Activated naive CD8-positive, alpha-beta T cell treated with anti-CD3 and anti-CD28 coated beads, Interleukin-2, amount 50 U/mL, for 24 hours (primary cell): Measurements from ENCODE around the gene CANX.
"Not testable (repeated sequence)": the region's sequence is repeated elsewhere in the genome, so short reads cannot be mapped to it uniquely, and the experiment has no call there.

Experiments
- ATAC-seq: fragments of 150-1000 bp; cut with Tn5 transposase; one replicate; pipeline ENCODE4 v1.10.0; 2021
- DNase-seq: peaks from one replicate; pipeline ENCODE4 v3.0.0; 2021
- H3K27ac Mint-ChIP-seq: one replicate; pipeline ENCODE4 v1.8.0; 2021; ENCODE audit warnings: mild to moderate bottlenecking, mixed read lengths
- H3K27me3 Mint-ChIP-seq: one replicate; pipeline ENCODE4 v1.8.0; 2021; ENCODE audit warnings: mixed read lengths
- H3K36me3 Mint-ChIP-seq: one replicate; pipeline ENCODE4 v1.8.0; 2021; ENCODE audit warnings: low read depth, mixed read lengths
- H3K4me1 Mint-ChIP-seq: one replicate; pipeline ENCODE4 v1.8.0; 2021; ENCODE audit warnings: mixed read lengths
- H3K4me3 Mint-ChIP-seq: one replicate; pipeline ENCODE4 v1.8.0; 2021; ENCODE audit warnings: mild to moderate bottlenecking, moderate library complexity, mixed read lengths
- H3K9me3 Mint-ChIP-seq: one replicate; pipeline ENCODE4 v1.8.0; 2021; ENCODE audit warnings: mixed read lengths

Gene CANX

DNA sequence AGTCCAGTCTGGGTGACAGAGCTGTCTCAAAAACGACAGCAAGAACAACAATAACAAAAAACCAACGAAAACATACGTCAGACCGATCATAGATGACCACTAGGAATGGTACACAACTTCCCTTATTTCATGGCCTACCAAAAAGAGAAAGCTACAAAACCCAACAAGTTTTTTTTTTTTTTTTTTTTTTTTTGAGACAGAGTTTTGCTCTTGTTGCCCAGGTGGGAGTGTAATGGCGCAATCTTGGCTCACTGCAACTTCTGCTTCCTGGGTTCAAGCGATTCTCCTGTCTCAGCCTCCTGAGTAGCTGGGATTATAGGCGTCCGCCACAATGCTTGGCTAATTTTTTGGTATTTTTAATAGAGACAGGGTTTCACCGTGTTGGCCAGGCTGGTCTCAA is 9.6 kb upstream of the CANX start:
- not testable (repeated sequence) for ATAC-seq, H3K4me3 Mint-ChIP-seq, H3K4me1 Mint-ChIP-seq, DNase-seq, H3K27ac Mint-ChIP-seq, H3K9me3 Mint-ChIP-seq, H3K27me3 Mint-ChIP-seq, H3K36me3 Mint-ChIP-seq

DNA sequence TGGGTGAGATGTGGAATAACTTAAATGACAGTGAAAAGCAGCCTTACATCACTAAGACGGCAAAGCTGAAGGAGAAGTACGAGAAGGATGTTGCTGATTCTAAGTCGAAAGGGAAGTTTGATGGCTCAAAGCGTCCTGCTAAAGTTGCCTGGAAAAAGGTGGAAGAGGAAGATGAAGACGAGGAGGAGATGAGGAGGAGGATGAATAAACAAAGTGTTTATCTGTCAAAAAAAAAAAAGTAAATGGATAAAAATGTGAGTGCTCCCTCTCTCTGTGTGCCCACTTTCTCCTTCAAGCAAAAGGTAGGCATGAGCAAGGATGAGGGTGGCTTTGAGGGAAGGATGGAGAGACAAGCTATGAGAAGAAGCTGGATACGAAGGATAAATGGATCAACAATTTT is 4.2 kb upstream of the CANX start:
- DNase-seq (no peak), ATAC-seq (no peak)
- H3K4me1 Mint-ChIP-seq: peaks cover 11% of the 10 kb centered on the region
- H3K9me3 Mint-ChIP-seq: no peaks in the 10 kb centered on the region
- H3K36me3 Mint-ChIP-seq: peaks cover 4% of the 10 kb centered on the region
- H3K27me3 Mint-ChIP-seq: no peaks in the 10 kb centered on the region
- H3K4me3 Mint-ChIP-seq: no peak overlapping the region
- H3K27ac Mint-ChIP-seq: no peak overlapping the region

DNA sequence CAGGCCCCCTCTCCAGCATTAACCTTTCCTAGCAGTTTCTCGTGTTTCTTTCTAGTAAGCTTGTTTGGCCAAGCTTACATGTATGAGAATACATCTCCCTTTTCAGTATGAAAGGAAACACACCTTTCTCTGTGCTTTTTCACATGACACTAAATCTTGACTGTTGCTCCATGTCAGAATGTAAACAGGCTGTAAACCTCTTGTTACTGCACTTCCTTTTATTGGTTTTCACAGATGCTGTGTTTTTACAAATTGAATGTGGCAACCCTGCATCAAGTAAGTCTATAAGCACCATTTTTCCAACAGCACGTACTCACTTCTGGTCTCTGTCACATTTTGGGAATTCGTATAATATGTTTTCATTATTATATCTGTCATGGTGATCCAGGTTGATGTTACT is 2.2 kb upstream of the CANX start:
- H3K4me3 Mint-ChIP-seq: peak overlapping the region; percentile 94
- H3K9me3 Mint-ChIP-seq: no peaks in the 10 kb centered on the region
- H3K4me1 Mint-ChIP-seq: peaks cover 27% of the 10 kb centered on the region
- DNase-seq (no peak), ATAC-seq (no peak)
- no peak overlapping the region for H3K27ac Mint-ChIP-seq
- peaks cover 23% of the 10 kb centered on the region for H3K36me3 Mint-ChIP-seq
- no peaks in the 10 kb centered on the region for H3K27me3 Mint-ChIP-seq

DNA sequence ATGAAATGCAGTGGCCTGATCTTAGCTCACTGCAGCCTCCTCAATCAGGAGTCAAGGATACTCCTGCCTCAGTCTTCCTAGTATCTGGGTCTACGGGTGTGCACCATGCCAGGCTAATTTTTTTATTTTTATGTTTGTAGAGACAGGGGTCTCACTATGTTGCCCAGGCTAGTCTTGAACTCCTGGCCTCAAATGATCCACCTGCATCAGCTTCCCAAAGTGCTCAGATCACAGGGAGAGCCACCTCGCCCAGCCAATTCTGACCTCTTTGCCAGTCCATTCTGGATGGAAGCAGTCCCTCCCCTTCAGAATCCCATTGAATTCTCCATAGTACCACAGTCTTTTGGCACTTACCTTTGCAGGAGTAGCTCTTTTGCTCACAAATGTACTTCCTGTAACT is 1.7 kb upstream of the CANX start:
- H3K27me3 Mint-ChIP-seq: no peaks in the 10 kb centered on the region
- peak overlapping the region; percentile 94 for H3K4me3 Mint-ChIP-seq
- H3K27ac Mint-ChIP-seq: peak overlapping the region; percentile 99
- H3K4me1 Mint-ChIP-seq: peaks cover 29% of the 10 kb centered on the region
- H3K9me3 Mint-ChIP-seq: no peaks in the 10 kb centered on the region
- DNase-seq: no peak
- no peak for ATAC-seq
- peaks cover 26% of the 10 kb centered on the region for H3K36me3 Mint-ChIP-seq

DNA sequence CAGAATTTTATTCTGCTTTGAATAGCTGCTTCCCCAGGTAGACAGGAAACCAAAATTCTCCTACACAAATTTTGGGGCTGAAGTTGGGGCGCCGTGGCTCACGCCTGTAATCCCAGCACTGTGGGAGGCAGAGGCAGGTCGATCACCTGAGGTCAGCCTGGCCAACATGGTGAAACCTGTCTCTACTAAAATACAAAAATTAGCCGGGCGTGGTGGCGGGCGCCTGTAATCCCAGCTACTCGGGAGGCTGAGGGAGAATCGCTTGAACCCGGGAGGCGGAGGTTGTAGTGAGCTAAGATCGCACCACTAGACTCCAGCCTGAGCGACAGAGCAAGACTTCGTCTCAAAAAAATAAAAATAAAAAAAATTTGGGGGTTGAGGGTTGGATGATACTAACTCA is 1.2 kb upstream of the CANX start:
- H3K27ac Mint-ChIP-seq: peak overlapping the region; percentile 99
- not testable (repeated sequence) for H3K27me3 Mint-ChIP-seq, ATAC-seq, DNase-seq, H3K9me3 Mint-ChIP-seq
- peak overlapping the region; percentile 94 for H3K4me3 Mint-ChIP-seq
- H3K4me1 Mint-ChIP-seq: peaks cover 34% of the 10 kb centered on the region
- H3K36me3 Mint-ChIP-seq: peaks cover 30% of the 10 kb centered on the region

DNA sequence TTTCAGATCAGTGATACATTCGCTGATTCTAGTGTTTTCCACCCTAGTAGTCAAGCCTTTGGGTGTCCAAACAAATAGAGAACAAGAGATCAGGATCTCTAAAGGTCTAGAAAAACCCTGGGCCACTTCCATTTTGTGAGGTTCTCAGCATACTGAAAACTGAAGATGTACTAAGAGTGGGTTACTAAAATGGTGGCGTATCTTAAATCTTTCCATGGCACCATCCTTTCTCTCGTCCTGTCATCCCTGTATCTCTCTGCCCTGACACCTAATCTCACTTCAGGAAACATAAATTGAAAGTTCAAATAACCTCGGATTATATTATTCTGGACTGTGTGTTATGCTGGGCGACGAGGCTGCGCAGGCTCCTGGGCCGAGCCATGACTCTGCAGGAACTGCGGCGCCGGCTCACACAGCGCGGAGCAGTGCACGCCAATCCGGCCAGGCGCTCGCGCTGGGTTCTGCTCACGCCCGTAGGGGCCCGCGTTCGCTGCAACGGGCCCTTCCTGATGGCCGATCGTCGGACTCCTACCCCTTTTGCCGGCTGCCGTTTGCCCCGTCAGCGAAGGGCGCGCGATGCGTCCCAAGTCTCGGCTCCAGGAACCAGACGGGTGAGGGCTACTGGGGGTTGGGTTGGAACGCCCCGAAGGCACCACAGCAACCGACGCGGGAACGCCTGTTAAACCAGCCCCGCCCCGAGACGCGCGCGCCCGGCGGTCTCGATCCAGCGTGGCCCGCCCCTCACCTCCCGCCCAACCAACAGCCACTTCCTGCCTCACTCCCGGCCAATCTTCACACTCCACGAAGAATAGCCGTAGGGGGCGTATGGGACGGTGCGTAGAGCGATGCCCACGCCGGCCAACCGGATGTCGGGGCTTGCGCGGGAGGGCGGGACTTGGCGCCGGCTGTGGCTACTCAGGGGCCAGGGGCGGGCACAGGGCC is 503 bp upstream of the CANX start:
- Mint-ChIP-seq H3K36me3 (peaks cover 38% of the 10 kb centered on the region), H3K9me3 (no peaks in the 10 kb centered on the region), H3K4me1 (peaks cover 41% of the 10 kb centered on the region), H3K4me3 (peak overlapping the region; percentile 94), H3K27me3 (no peaks in the 10 kb centered on the region), H3K27ac (peak overlapping the region; percentile 99)
- ATAC-seq: peak; percentile 94
- DNase-seq: peak; percentile 99

DNA sequence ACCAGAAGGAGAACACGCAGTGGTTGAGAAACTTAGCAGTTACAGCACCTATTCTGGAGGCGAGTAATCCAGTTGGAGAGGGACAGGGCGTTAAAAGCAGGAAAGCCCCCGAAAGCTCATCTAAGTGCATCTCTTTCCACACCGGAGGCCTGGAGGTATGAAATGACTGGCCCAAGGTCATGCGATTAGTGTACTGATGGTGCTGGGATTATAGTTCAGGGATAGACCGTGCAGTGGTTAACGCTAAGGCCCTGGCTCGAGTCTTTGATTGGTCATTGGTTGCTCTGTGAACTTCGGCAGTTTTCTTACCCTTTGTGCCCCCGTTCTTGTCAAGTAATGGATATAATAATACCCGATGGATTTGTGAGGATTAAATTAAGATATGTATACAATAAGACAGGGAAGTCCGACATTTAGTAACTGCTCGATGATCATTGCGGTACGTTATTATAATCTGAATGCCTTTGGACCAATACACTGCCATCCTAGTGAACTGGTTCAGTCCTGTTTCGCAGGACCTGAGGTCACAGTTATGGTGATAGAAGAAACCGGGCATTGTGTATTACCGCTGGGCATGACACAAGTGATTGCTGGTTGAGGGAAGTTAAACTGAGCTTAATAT is 960 bp downstream of the CANX start:
- Mint-ChIP-seq H3K27ac (peak overlapping the region; percentile 99), H3K36me3 (peaks cover 48% of the 10 kb centered on the region), H3K4me3 (peak overlapping the region; percentile 94), H3K9me3 (no peaks in the 10 kb centered on the region), H3K4me1 (peaks cover 49% of the 10 kb centered on the region), H3K27me3 (no peaks in the 10 kb centered on the region)
- ATAC-seq: peak; percentile 25
- peak; percentile 53 for DNase-seq

DNA sequence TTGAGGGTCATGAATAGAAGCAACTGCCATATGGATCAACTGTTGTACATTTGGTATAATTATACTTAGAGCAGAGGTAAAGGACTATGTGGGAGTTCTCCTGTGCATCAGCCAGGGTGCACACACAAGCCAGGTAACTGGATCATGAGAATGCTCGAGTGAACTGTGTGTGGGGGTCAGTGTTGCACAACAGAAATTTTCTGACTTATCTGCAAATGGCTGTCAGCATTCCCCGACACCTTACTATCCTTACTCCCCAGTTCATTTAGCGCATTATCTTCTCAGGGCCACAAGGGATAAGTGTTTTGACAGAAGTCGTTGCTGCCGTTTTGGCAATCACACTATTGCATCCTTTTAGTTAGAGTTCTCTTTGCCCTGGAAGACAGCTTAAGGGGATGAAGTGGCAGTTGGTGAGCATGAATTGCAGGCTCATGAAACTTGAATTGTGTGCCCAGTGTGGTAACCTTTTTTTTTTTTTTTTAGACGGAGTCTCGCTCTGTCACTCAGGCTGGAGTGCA is 1.7 kb downstream of the CANX start:
- Mint-ChIP-seq H3K9me3 (no peaks in the 10 kb centered on the region), H3K4me3 (peak overlapping the region; percentile 94), H3K27me3 (no peaks in the 10 kb centered on the region), H3K27ac (peak overlapping the region; percentile 99), H3K36me3 (peaks cover 52% of the 10 kb centered on the region), H3K4me1 (peaks cover 52% of the 10 kb centered on the region)
- no peak for DNase-seq
- ATAC-seq: no peak

DNA sequence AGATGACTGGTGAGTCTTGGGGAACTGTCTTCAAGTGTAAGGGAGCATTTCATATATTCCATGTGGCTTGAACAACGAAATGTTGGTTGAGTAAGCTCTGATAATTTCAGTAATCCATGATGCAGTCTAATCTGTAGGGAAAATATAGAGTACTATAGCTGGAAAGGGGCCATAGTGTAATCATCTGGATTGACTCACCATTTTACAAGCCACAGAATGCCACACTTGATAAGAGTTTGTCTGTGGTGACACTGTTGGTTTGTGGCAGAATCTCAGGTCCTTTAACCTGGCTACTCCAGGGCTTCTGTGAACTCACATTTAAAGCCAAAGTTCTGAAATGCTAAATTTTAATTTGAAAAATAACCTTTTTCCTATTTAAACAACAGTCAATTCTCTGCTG is 17.5 kb downstream of the CANX start:
- H3K36me3 Mint-ChIP-seq: peaks cover 57% of the 10 kb centered on the region
- no peak overlapping the region for H3K4me3 Mint-ChIP-seq
- H3K9me3 Mint-ChIP-seq: no peaks in the 10 kb centered on the region
- DNase-seq (no peak), ATAC-seq (peak; percentile 54)
- peak overlapping the region; percentile 70 for H3K27ac Mint-ChIP-seq
- H3K4me1 Mint-ChIP-seq: peaks cover 16% of the 10 kb centered on the region
- no peaks in the 10 kb centered on the region for H3K27me3 Mint-ChIP-seq

DNA sequence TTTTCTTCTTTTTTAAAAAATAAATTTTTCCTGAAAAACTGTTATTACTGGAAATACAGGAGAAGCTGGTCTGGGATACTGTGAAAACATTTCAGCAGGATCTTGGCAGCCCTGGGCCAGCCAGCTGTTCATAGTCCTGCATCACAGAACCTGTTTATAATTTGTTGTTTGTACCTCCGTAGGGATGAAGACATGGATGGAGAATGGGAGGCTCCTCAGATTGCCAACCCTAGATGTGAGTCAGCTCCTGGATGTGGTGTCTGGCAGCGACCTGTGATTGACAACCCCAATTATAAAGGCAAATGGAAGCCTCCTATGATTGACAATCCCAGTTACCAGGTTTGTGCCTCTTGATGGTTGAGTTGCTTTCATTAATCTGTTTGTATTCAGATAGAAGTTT is 21.5 kb downstream of the CANX start:
- H3K27ac Mint-ChIP-seq: no peak overlapping the region
- no peaks in the 10 kb centered on the region for H3K9me3 Mint-ChIP-seq
- DNase-seq: no peak
- no peak for ATAC-seq
- H3K4me3 Mint-ChIP-seq: no peak overlapping the region
- no peaks in the 10 kb centered on the region for H3K27me3 Mint-ChIP-seq
- peaks cover 70% of the 10 kb centered on the region for H3K36me3 Mint-ChIP-seq
- H3K4me1 Mint-ChIP-seq: peaks cover 18% of the 10 kb centered on the region

DNA sequence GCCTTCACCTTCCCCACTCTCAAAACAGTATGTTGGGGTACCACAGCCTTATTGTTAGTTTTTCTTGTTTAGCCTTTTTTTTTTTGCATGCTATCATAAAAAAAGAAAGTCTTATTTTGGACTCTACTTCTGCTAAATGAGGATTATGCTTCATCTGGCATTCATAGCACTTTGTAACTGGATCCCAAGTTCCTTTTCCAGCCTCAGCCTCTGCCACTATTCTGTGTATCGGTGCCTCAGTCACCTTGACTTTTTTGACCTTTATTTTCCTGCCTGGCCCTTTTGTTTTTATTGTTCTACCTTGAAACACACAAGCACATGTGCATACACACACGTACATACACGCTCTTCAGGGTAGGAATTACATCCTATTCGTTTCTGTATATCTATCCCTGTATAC is 25.4 kb downstream of the CANX start:
- Mint-ChIP-seq H3K4me3 (no peak overlapping the region), H3K9me3 (no peaks in the 10 kb centered on the region), H3K27me3 (no peaks in the 10 kb centered on the region), H3K27ac (peak overlapping the region; percentile 70), H3K4me1 (peaks cover 7% of the 10 kb centered on the region), H3K36me3 (peaks cover 66% of the 10 kb centered on the region)
- ATAC-seq (no peak), DNase-seq (no peak)

DNA sequence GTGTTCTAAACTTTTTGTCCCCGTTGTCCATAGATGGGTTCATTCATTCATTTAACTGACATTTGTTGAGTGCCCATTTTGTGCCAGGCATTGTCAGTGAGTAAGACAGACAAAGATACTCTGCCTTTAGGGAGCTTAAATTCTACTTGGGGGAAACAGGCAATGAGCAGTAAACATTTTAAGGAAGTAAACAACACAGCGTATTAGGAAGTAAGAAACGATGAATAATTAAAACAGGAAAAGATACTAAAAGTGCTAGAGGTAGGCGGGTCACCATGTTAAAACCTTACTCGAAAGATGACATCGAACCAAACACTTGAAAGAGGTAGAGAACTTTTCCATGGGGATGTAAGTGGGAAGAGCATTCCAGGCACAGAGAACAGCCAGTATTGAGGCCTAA is 28.3 kb downstream of the CANX start:
- peaks cover 73% of the 10 kb centered on the region for H3K36me3 Mint-ChIP-seq
- no peaks in the 10 kb centered on the region for H3K9me3 Mint-ChIP-seq

DNA sequence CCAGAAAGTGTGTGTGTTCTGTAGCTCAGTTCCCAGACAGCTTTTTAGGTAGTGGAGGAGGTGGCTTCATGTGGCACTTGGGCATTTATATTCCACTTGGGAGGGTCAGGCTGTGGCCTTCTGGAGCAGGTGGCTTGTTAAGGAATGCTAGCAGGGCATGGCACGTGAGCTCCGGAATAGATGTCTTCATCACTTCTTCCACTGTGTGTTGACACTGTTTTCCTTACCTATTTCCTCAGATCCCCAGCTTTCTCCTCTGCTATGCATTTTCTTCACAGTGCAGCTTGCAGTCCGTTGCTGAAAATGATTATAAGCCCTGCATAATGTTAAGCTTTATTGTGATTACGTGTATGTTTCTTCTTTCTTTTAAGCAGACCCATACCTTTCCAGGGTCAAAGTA is 30.5 kb downstream of the CANX start:
- H3K4me3 Mint-ChIP-seq: no peak overlapping the region
- no peak for ATAC-seq
- H3K4me1 Mint-ChIP-seq: peaks cover 28% of the 10 kb centered on the region
- H3K27me3 Mint-ChIP-seq: no peaks in the 10 kb centered on the region
- peak overlapping the region; percentile 59 for H3K27ac Mint-ChIP-seq
- no peaks in the 10 kb centered on the region for H3K9me3 Mint-ChIP-seq
- H3K36me3 Mint-ChIP-seq: peaks cover 58% of the 10 kb centered on the region
- no peak for DNase-seq

More for the DNA sequence above, 28.3 kb downstream of the CANX start:
- no peak for ATAC-seq
- Mint-ChIP-seq H3K4me1 (peaks cover 21% of the 10 kb centered on the region), H3K27me3 (no peaks in the 10 kb centered on the region), H3K27ac (no peak overlapping the region), H3K4me3 (no peak overlapping the region)
- no peak for DNase-seq

DNA sequence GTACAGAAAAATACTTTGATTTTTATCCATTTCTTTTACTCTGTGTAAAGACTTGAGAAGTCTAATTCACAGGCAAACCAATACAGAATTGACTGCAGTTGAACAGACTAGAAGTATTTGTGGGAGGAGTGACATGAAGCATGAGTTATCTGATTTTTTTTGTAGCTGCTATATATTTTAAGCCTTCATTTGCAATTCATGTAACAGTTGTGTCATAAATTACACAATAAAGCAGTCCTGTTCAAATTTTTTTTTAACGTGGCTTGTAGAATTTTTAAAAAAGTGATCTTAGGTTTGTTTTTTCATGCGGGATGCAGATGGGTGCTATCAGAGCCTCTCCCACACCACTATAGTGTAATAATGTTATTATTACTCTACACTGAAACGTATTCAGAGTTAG is 31.0 kb downstream of the CANX start:
- peak overlapping the region; percentile 59 for H3K27ac Mint-ChIP-seq
- H3K36me3 Mint-ChIP-seq: peaks cover 58% of the 10 kb centered on the region
- no peaks in the 10 kb centered on the region for H3K27me3 Mint-ChIP-seq
- no peaks in the 10 kb centered on the region for H3K9me3 Mint-ChIP-seq
- peaks cover 32% of the 10 kb centered on the region for H3K4me1 Mint-ChIP-seq
- ATAC-seq: no peak
- H3K4me3 Mint-ChIP-seq: no peak overlapping the region
- DNase-seq: no peak

DNA sequence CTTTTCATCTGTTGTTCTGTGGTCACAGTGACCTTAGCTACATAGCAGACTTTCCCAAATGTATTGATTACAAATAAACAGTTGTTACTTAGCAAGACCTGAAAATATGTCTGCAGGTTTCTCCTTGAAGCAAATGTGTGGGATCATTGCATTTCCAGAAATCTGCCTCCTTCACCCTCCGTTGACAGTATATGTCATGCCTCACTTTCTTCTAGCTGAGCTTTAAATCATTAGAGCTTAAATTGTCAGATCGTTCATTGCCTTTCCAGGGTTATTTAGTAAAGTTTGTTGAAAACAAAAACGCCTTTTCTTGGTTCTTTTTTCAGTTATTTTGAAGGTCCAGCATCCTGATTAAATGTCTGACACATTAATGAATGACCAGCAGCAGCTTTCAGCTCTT is 31.6 kb downstream of the CANX start:
- Mint-ChIP-seq H3K27ac (peak overlapping the region; percentile 55), H3K4me3 (no peak overlapping the region), H3K36me3 (peaks cover 58% of the 10 kb centered on the region)

More for the DNA sequence above, 31.6 kb downstream of the CANX start:
- no peak for DNase-seq
- Mint-ChIP-seq H3K9me3 (no peaks in the 10 kb centered on the region), H3K27me3 (no peaks in the 10 kb centered on the region), H3K4me1 (peaks cover 33% of the 10 kb centered on the region)
- ATAC-seq: no peak
